ENCODE data around the gene NPHP4.

GRCh38 chr1:5907966-5908365, 84.3 kb downstream of the NPHP4 start:
- TF ChIP-seq, protein P1, sequence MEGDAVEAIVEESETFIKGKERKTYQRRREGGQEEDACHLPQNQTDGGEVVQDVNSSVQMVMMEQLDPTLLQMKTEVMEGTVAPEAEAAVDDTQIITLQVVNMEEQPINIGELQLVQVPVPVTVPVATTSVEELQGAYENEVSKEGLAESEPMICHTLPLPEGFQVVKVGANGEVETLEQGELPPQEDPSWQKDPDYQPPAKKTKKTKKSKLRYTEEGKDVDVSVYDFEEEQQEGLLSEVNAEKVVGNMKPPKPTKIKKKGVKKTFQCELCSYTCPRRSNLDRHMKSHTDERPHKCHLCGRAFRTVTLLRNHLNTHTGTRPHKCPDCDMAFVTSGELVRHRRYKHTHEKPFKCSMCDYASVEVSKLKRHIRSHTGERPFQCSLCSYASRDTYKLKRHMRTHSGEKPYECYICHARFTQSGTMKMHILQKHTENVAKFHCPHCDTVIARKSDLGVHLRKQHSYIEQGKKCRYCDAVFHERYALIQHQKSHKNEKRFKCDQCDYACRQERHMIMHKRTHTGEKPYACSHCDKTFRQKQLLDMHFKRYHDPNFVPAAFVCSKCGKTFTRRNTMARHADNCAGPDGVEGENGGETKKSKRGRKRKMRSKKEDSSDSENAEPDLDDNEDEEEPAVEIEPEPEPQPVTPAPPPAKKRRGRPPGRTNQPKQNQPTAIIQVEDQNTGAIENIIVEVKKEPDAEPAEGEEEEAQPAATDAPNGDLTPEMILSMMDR (IDR thresholded peaks at IDR 0.05), result no peak
- no peak for TF ChIP-seq POLR2A (IDR thresholded peaks at IDR 0.05)

Data from lower leg skin (tissue), 3 donors.